MM.1S (cell line): Measurements from ENCODE around the gene IPP.
"Not testable (repeated sequence)": the region's sequence is repeated elsewhere in the genome, so short reads cannot be mapped to it uniquely, and the experiment has no call there.

ENCODE experiments used
- DNase-seq: peaks from one replicate; pipeline ENCODE4 v3.0.0-alpha.2; 2015
- H2AFZ ChIP-seq: fragments of 300-600 bp; sonication (generic); 2 replicates; pipeline ENCODE4 v1.6.0; 2016; ENCODE audit warnings: antibody characterized with exemption, low read length
- H3F3A ChIP-seq: fragments of 300-600 bp; sonication (generic); 2 replicates; pipeline ENCODE4 v1.6.1; 2016; ENCODE audit warnings: mild to moderate bottlenecking, antibody characterized with exemption, low read length, moderate library complexity, mixed read lengths; ENCODE audit not compliant: insufficient read depth
- H3K27ac ChIP-seq: fragments of 300-600 bp; sonication (generic); 2 replicates; pipeline ENCODE4 v1.5.1; 2016; ENCODE audit warnings: mild to moderate bottlenecking, low read length
- H3K27me3 ChIP-seq: fragments of 300-600 bp; sonication (generic); replicated peaks from 2 replicates; pipeline ENCODE4 v1.6.0; 2016; ENCODE audit warnings: low read length; ENCODE audit not compliant: insufficient read depth
- H3K36me3 ChIP-seq: fragments of 300-600 bp; sonication (generic); replicated peaks from 2 replicates; pipeline ENCODE4 v1.6.1; 2016; ENCODE audit warnings: mild to moderate bottlenecking, low read length, mixed read lengths; ENCODE audit not compliant: insufficient read depth
- H3K4me1 ChIP-seq: fragments of 300-600 bp; sonication (generic); 2 replicates; pipeline ENCODE4 v1.6.1; 2016; ENCODE audit warnings: low read length, mixed read lengths
- H3K4me2 ChIP-seq: fragments of 300-600 bp; sonication (generic); 2 replicates; pipeline ENCODE4 v1.6.0; 2016; ENCODE audit warnings: low read depth, low read length
- H3K4me3 ChIP-seq: fragments of 300-600 bp; sonication (generic); 2 replicates; pipeline ENCODE4 v1.5.1; 2016; ENCODE audit warnings: low read length, mixed read lengths
- H3K79me2 ChIP-seq: fragments of 300-600 bp; sonication (generic); 2 replicates; pipeline ENCODE4 v1.6.1; 2016; ENCODE audit warnings: mixed run types, low read length, mixed read lengths
- H3K9ac ChIP-seq: fragments of 300-600 bp; sonication (generic); 2 replicates; pipeline ENCODE4 v1.6.1; 2016; ENCODE audit warnings: low read length, mixed read lengths
- H3K9me2 ChIP-seq: fragments of 300-600 bp; sonication (generic); replicated peaks from 2 replicates; pipeline ENCODE4 v1.6.1; 2016; ENCODE audit warnings: mild to moderate bottlenecking, low read length, mixed read lengths; ENCODE audit not compliant: insufficient read depth
- H3K9me3 ChIP-seq: fragments of 300-600 bp; sonication (generic); replicated peaks from 2 replicates; pipeline ENCODE4 v1.6.1; 2016; ENCODE audit warnings: mild to moderate bottlenecking, low read length, mixed read lengths; ENCODE audit not compliant: insufficient read depth
- H4K20me1 ChIP-seq: fragments of 300-600 bp; sonication (generic); 2 replicates; pipeline ENCODE4 v1.6.1; 2016; ENCODE audit warnings: mild to moderate bottlenecking, low read length, moderate library complexity, mixed read lengths; ENCODE audit not compliant: insufficient read depth
- EZH2 ChIP-seq: fragments of 300-600 bp; sonication (generic); optimal IDR thresholded peaks from 2 replicates; pipeline ENCODE3; 2017; ENCODE audit warnings: low read depth, mild to moderate bottlenecking, antibody characterized with exemption, low read length, mixed read lengths
- EZH2phosphoT487 ChIP-seq: fragments of 300-600 bp; sonication (generic); IDR thresholded peaks from 2 replicates; pipeline ENCODE4 v1.6.1; 2018; ENCODE audit warnings: antibody characterized with exemption, low read length
- TF ChIP-seq, protein P1 (sequence below): fragments of 300-600 bp; sonication (generic); IDR thresholded peaks from 2 replicates; pipeline ENCODE4 v1.5.1; 2016; ENCODE audit warnings: antibody characterized with exemption, low read length, mixed read lengths

Gene IPP

DNA sequence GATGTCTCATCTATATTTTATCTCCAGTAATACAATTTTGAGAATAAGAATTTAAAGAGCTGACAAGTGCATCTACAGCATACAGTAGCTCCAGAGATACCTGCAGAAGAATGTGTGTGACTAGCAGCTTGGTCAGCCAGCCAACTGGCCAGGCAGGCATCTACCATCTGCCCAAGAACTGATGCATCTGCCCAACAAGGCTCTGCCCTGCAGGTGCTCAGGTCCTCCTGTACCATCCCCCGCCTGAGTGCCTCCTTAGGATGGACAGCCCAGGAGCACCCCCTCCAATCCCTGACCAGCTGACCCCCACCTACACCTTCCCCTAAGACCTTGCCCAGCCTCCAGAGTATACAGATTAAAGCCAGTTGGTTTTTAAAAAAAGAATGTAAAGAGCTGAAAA is 32.2 kb downstream of the IPP start:
- H3K9ac ChIP-seq, result no peak overlapping the region
- no peaks in the 10 kb centered on the region for H3K9me3 ChIP-seq
- no peak overlapping the region for H3K27ac ChIP-seq
- no peaks in the 10 kb centered on the region for H3K9me2 ChIP-seq
- H3K36me3 ChIP-seq, result no peaks in the 10 kb centered on the region
- no peaks in the 10 kb centered on the region for H4K20me1 ChIP-seq
- H3K4me2 ChIP-seq, result no peak overlapping the region
- TF ChIP-seq EZH2, result no peak
- no peak for TF ChIP-seq EZH2phosphoT487
- TF ChIP-seq, protein P1, sequence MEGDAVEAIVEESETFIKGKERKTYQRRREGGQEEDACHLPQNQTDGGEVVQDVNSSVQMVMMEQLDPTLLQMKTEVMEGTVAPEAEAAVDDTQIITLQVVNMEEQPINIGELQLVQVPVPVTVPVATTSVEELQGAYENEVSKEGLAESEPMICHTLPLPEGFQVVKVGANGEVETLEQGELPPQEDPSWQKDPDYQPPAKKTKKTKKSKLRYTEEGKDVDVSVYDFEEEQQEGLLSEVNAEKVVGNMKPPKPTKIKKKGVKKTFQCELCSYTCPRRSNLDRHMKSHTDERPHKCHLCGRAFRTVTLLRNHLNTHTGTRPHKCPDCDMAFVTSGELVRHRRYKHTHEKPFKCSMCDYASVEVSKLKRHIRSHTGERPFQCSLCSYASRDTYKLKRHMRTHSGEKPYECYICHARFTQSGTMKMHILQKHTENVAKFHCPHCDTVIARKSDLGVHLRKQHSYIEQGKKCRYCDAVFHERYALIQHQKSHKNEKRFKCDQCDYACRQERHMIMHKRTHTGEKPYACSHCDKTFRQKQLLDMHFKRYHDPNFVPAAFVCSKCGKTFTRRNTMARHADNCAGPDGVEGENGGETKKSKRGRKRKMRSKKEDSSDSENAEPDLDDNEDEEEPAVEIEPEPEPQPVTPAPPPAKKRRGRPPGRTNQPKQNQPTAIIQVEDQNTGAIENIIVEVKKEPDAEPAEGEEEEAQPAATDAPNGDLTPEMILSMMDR, result no peak
- H3K27me3 ChIP-seq, result no peaks in the 10 kb centered on the region
- H3F3A ChIP-seq, result no peaks in the 10 kb centered on the region
- no peak overlapping the region for H2AFZ ChIP-seq
- DNase-seq, result no peak
- no peaks in the 10 kb centered on the region for H3K79me2 ChIP-seq
- no peak overlapping the region for H3K4me3 ChIP-seq
- no peaks in the 10 kb centered on the region for H3K4me1 ChIP-seq

DNA sequence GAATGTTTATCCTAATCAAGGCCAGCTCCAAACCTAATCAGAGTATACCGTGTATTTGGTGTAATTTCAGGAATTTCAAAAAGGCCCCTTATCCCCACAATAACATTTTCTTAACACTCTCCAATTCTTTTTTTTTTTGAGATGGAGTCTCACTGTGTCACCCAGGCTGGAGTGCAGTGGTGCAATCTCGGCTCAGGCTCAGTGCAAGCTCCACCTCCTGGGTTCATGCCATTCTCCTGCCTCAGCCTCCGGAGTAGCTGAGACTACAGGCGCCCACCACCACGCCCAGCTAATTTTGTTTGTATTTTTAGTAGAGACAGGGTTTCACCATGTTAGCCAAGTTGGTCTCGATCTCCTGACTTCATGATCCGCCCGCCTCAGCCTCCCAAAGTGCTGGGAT is 33.1 kb downstream of the IPP start:
- H3F3A ChIP-seq, H3K27me3 ChIP-seq, H3K4me3 ChIP-seq, H3K36me3 ChIP-seq, H3K9me3 ChIP-seq, H3K9me2 ChIP-seq, H3K27ac ChIP-seq, H3K79me2 ChIP-seq, H3K4me2 ChIP-seq, H3K9ac ChIP-seq, H4K20me1 ChIP-seq, H2AFZ ChIP-seq, H3K4me1 ChIP-seq, DNase-seq: not testable (repeated sequence)

DNA sequence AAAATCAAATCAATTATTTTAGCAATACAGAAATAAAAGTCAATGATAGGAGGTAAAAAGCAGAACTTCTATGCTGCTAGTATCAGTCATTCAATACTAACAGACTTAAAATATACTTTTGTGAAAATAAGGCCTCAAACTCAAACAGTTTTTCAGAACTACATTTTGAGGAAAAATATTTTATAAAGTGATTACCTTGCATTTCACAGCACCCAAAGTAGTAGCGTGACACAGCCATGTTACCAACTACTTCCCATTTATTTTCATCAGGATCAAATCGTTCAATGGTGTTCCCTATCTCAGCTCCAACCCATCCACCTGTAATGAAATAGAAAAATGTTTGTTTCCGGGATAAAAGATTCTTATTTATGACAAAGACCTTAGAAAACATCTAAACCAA is 33.8 kb downstream of the IPP start:
- Histone ChIP-seq H3K4me2 (no peak overlapping the region), H3K36me3 (no peaks in the 10 kb centered on the region; the same call in 1 of the 2 replicates), H3K9me3 (no peaks in the 10 kb centered on the region), H3F3A (no peaks in the 10 kb centered on the region), H2AFZ (no peak overlapping the region), H3K9ac (no peak overlapping the region), H4K20me1 (no peaks in the 10 kb centered on the region), H3K4me1 (no peaks in the 10 kb centered on the region), H3K27me3 (no peaks in the 10 kb centered on the region), H3K79me2 (no peaks in the 10 kb centered on the region), H3K4me3 (no peak overlapping the region), H3K9me2 (no peaks in the 10 kb centered on the region), H3K27ac (no peak overlapping the region)
- TF ChIP-seq EZH2, result no peak
- TF ChIP-seq, protein P1, result no peak
- TF ChIP-seq EZH2phosphoT487, result no peak
- no peak for DNase-seq

GRCh38 chr1:45713711-45714110 is 36.7 kb downstream of the IPP start:
- H3K27me3 ChIP-seq, result no peaks in the 10 kb centered on the region
- no peaks in the 10 kb centered on the region for H3K9me2 ChIP-seq
- no peaks in the 10 kb centered on the region for H3K79me2 ChIP-seq
- H4K20me1 ChIP-seq, result no peaks in the 10 kb centered on the region
- no peaks in the 10 kb centered on the region for H3F3A ChIP-seq
- H3K27ac ChIP-seq, result no peak overlapping the region
- H3K36me3 ChIP-seq, result no peaks in the 10 kb centered on the region; the same call in 1 of the 2 replicates
- no peaks in the 10 kb centered on the region for H3K9me3 ChIP-seq
- H3K4me2 ChIP-seq, result no peak overlapping the region
- no peak for DNase-seq
- no peak overlapping the region for H2AFZ ChIP-seq
- no peaks in the 10 kb centered on the region for H3K4me1 ChIP-seq
- H3K9ac ChIP-seq, result no peak overlapping the region
- H3K4me3 ChIP-seq, result no peak overlapping the region
- TF ChIP-seq EZH2, result no peak
- TF ChIP-seq EZH2phosphoT487, result no peak
- TF ChIP-seq, protein P1, result no peak
